Measurements from ENCODE around the gene IL17RD. TPM values are rescaled to one million over a fixed set of nuclear protein-coding genes. Genes with fewer than 3 reads are reported as not detected.

Gene IL17RD
- total RNA-seq (18.9 TPM), polyA plus RNA-seq (ENCODE audit: insufficient read depth, low read depth, low replicate concordance) (4.4 TPM)
- long read RNA-seq, donor 1, full-length matches to known transcripts, result 4 of 22 reads
- long read RNA-seq, donor 1, partial matches to known transcripts, result 18 of 22 reads
- long read RNA-seq, donor 1, other reads (novel, unspliced or antisense), result 0 of 22 reads
- long read RNA-seq, donor 2, full-length matches to known transcripts, result 7 of 12 reads
- long read RNA-seq, donor 2, partial matches to known transcripts, result 5 of 12 reads
- long read RNA-seq, donor 2, other reads (novel, unspliced or antisense), result 0 of 12 reads
- long read RNA-seq, donor 3, full-length matches to known transcripts, result 3 of 3 reads
- long read RNA-seq, donor 3, partial matches to known transcripts, result 0 of 3 reads
- long read RNA-seq, donor 3, other reads (novel, unspliced or antisense), result 0 of 3 reads
- long read RNA-seq, donor 4, full-length matches to known transcripts, result 2 of 2 reads
- long read RNA-seq, donor 4, partial matches to known transcripts, result 0 of 2 reads
- long read RNA-seq, donor 4, other reads (novel, unspliced or antisense), result 0 of 2 reads
- long read RNA-seq, donor 5, result 0 reads
- long read RNA-seq, donor 6, full-length matches to known transcripts, result 1 of 1 reads
- long read RNA-seq, donor 6, partial matches to known transcripts, result 0 of 1 reads
- long read RNA-seq, donor 6, other reads (novel, unspliced or antisense), result 0 of 1 reads
- long read RNA-seq, donor 7, result 0 reads
- long read RNA-seq, donor 8, full-length matches to known transcripts, result 2 of 7 reads
- long read RNA-seq, donor 8, partial matches to known transcripts, result 5 of 7 reads
- long read RNA-seq, donor 8, other reads (novel, unspliced or antisense), result 0 of 7 reads
- long read RNA-seq, donor 9, full-length matches to known transcripts, result 2 of 2 reads
- long read RNA-seq, donor 9, partial matches to known transcripts, result 0 of 2 reads
- long read RNA-seq, donor 9, other reads (novel, unspliced or antisense), result 0 of 2 reads
- long read RNA-seq, donor 10, full-length matches to known transcripts, result 4 of 9 reads
- long read RNA-seq, donor 10, partial matches to known transcripts, result 5 of 9 reads
- long read RNA-seq, donor 10, other reads (novel, unspliced or antisense), result 0 of 9 reads

- H3K4me1 ChIP-seq (ENCODE audit: control insufficient read depth in 2 of 3, insufficient read depth in 2 of 3, low read depth in 1 of 3, low read length in 3 of 3), result peaks cover 17 to 43% (median 37%) of the 10 kb centered on the region in 3 donors
- no peaks in the 10 kb centered on the region for H3K36me3 ChIP-seq (ENCODE audit: control insufficient read depth in 2 of 3, insufficient read depth in 3 of 3, low read length in 3 of 3)
- TF ChIP-seq CTCF (IDR thresholded peaks at IDR 0.05; ENCODE audit: borderline replicate concordance, extremely low read depth, insufficient read depth), result no peak
- H3K27ac ChIP-seq (ENCODE audit: low read depth in 2 of 2, low read length in 2 of 2), result peak within 1 kb of the TSS in 1 of 2 donors; percentile 36
- peak within 1 kb of the TSS; percentile 64 to 66 (median 66) for H3K4me3 ChIP-seq (ENCODE audit: low read length in 3 of 3)
- intact Hi-C loops (cut with DNase I), result no loop called here
- FAIRE-seq (no peak), DNase-seq (peak; percentile 91 to 96 (median 92))
- H3K9me3 ChIP-seq (ENCODE audit: control insufficient read depth in 2 of 3, insufficient read depth in 1 of 3, low read length in 3 of 3), result no peaks in the 10 kb centered on the region
- no peaks in the 10 kb centered on the region for H3K27me3 ChIP-seq (ENCODE audit: control insufficient read depth, insufficient read depth, low read length)
- H3K9ac ChIP-seq (ENCODE audit: low read length in 3 of 3), result peak within 1 kb of the TSS in 2 of 3 donors; percentile 63 to 68
Observed at GRCh38 chr3:57164657-57165573, at the start of gene IL17RD. TSS of gene IL17RD (minus strand) at chr3:57165353. CDS start at chr3:57165286, 67 bp downstream.

- no peak for TF ChIP-seq CTCF (IDR thresholded peaks at IDR 0.05; ENCODE audit: borderline replicate concordance, extremely low read depth, insufficient read depth)
- intact Hi-C loops (cut with DNase I), result no loop called here
- no peak overlapping the region for H3K9ac ChIP-seq (ENCODE audit: low read length in 3 of 3)
- H3K4me1 ChIP-seq (ENCODE audit: control insufficient read depth in 2 of 3, insufficient read depth in 2 of 3, low read depth in 1 of 3, low read length in 3 of 3), result no peaks in the 10 kb centered on the region
- H3K9me3 ChIP-seq (ENCODE audit: control insufficient read depth in 2 of 3, insufficient read depth in 1 of 3, low read length in 3 of 3), result no peaks in the 10 kb centered on the region
- no peak overlapping the region for H3K27ac ChIP-seq (ENCODE audit: low read depth in 2 of 2, low read length in 2 of 2)
- H3K36me3 ChIP-seq (ENCODE audit: control insufficient read depth in 2 of 3, insufficient read depth in 3 of 3, low read length in 3 of 3), result no peaks in the 10 kb centered on the region
- FAIRE-seq (no peak), DNase-seq (no peak)
- H3K4me3 ChIP-seq (ENCODE audit: low read length in 3 of 3), result no peak overlapping the region
- no peaks in the 10 kb centered on the region for H3K27me3 ChIP-seq (ENCODE audit: control insufficient read depth, insufficient read depth, low read length)
Observed at GRCh38 chr3:57206423-57206822, 41.3 kb upstream of the IL17RD start.

DNA sequence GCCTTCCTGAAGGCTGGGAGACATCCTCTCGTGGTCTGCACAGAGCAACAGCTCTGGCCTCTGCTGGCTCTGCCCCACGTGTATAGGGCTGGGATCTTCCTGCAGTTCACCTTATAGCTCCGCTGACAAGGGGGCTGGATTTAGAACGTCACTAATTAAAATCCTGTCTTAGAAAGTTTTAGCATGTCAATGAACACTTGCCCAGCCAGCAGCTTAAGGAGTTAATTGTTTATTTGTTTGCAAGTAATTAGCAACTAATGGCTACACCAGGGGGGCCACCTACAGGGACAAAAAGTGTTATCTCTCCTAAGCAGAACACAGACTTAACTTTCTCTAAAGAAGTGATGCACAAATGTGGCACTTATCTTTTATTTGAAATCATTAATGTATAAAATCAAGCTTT is 34.7 kb upstream of the IL17RD start, which contains the start of gene HESX1:
Gene HESX1 (minus strand): TSS at position 84 of the 403 bp plus-strand sequence. CDS start 60 bp downstream, at position 24.
- no peak for FAIRE-seq
- TF ChIP-seq CTCF (IDR thresholded peaks at IDR 0.05; ENCODE audit: borderline replicate concordance, extremely low read depth, insufficient read depth), result no peak

More for the DNA sequence above, 34.7 kb upstream of the IL17RD start, which contains the start of gene HESX1:
- H3K27me3 ChIP-seq (ENCODE audit: control insufficient read depth, insufficient read depth, low read length), result no peaks in the 10 kb centered on the region
- H3K4me1 ChIP-seq (ENCODE audit: control insufficient read depth in 2 of 3, insufficient read depth in 2 of 3, low read depth in 1 of 3, low read length in 3 of 3), result no peaks in the 10 kb centered on the region
- H3K4me3 ChIP-seq (ENCODE audit: low read length in 3 of 3), result no peak within 1 kb of the TSS
- H3K27ac ChIP-seq (ENCODE audit: low read depth in 2 of 2, low read length in 2 of 2), result no peak within 1 kb of the TSS
- no peaks in the 10 kb centered on the region for H3K9me3 ChIP-seq (ENCODE audit: control insufficient read depth in 2 of 3, insufficient read depth in 1 of 3, low read length in 3 of 3)
- no peaks in the 10 kb centered on the region for H3K36me3 ChIP-seq (ENCODE audit: control insufficient read depth in 2 of 3, insufficient read depth in 3 of 3, low read length in 3 of 3)
- intact Hi-C loops (cut with DNase I), result no loop called here
- no peak within 1 kb of the TSS for H3K9ac ChIP-seq (ENCODE audit: low read length in 3 of 3)
- no peak for DNase-seq

All from kidney (tissue), 22 donors.